WTC11 (cell line): Measurements from ENCODE around the gene NAPSA. TPM values are rescaled to one million over a fixed set of nuclear protein-coding genes. Genes with fewer than 3 reads are reported as not detected.

Experiments used
- ATAC-seq: fragments of 200-7000 bp; cut with Tn5 transposase; 2 replicates; pipeline ENCODE4 v1.10.0; 2021; ENCODE audit warnings: mild to moderate bottlenecking, moderate library complexity
- CTCF ChIA-PET: fragments of 300-600 bp; sonication (Branson Sonifier 250); formaldehyde crosslinking; loops from one replicate; lab custom pipeline; 2021; ENCODE audit warnings: antibody characterized with exemption; lab: Charles Lee
- POLR2A ChIA-PET: fragments of 350-600 bp; sonication (Branson Sonifier 250); formaldehyde crosslinking; loops from one replicate; lab custom pipeline; 2021; ENCODE audit warnings: antibody characterized with exemption; lab: Charles Lee
- DNase-seq: peaks from one replicate; pipeline ENCODE4 v3.0.0; 2021; ENCODE audit warnings: low spot score
- H3K27ac Mint-ChIP-seq: 2 replicates; pipeline ENCODE4 v1.8.0; 2021; ENCODE audit warnings: mixed read lengths
- H3K27me3 Mint-ChIP-seq: 2 replicates; pipeline ENCODE4 v1.8.0; 2021; ENCODE audit warnings: low read depth, mild to moderate bottlenecking, moderate library complexity, mixed read lengths
- H3K36me3 Mint-ChIP-seq: 2 replicates; pipeline ENCODE4 v1.8.0; 2021; ENCODE audit warnings: mixed read lengths
- H3K4me1 Mint-ChIP-seq: 2 replicates; pipeline ENCODE4 v1.8.0; 2022; ENCODE audit warnings: mixed read lengths
- H3K4me3 Mint-ChIP-seq: 2 replicates; pipeline ENCODE4 v1.8.0; 2021; ENCODE audit warnings: mild to moderate bottlenecking, moderate library complexity, mixed read lengths
- H3K9me3 Mint-ChIP-seq: 2 replicates; pipeline ENCODE4 v1.8.0; 2021; ENCODE audit warnings: mixed read lengths
- ATF1 ChIP-seq: sonication (generic); formaldehyde crosslinking; IDR thresholded peaks from 2 replicates; pipeline ENCODE4 v1.8.1; 2023; ENCODE audit warnings: mild to moderate bottlenecking, moderate library complexity, missing genetic modification reagents
- ATF2 ChIP-seq: sonication (generic); formaldehyde crosslinking; IDR thresholded peaks from 2 replicates; pipeline ENCODE4 v1.8.1; 2022; ENCODE audit warnings: low read depth, missing genetic modification reagents, borderline replicate concordance
- CTCF ChIP-seq: fragments of 200-600 bp; IDR thresholded peaks from 2 replicates; pipeline ENCODE4 v1.8.0; 2022; ENCODE audit warnings: antibody characterized with exemption
- E2F4 ChIP-seq: sonication (generic); formaldehyde crosslinking; IDR thresholded peaks from 2 replicates; pipeline ENCODE4 v1.8.1; 2022; ENCODE audit warnings: low read depth, mild to moderate bottlenecking, moderate library complexity, missing genetic modification reagents, borderline replicate concordance
- ERG ChIP-seq: fragments of 250-450 bp; sonication (Bioruptor Pico); IDR thresholded peaks from 2 replicates; pipeline ENCODE4 v1.8.0; 2021; ENCODE audit warnings: mild to moderate bottlenecking
- ESRRA ChIP-seq: sonication (generic); formaldehyde crosslinking; IDR thresholded peaks from 2 replicates; pipeline ENCODE4 v1.8.1; 2022; ENCODE audit warnings: mild to moderate bottlenecking, missing genetic modification reagents, borderline replicate concordance
- GTF2I ChIP-seq: fragments of 250-450 bp; sonication (Bioruptor Pico); conservative IDR thresholded peaks from 2 replicates; pipeline ENCODE4 v1.4.0; 2021; ENCODE audit warnings: mild to moderate bottlenecking
- HMGA2 ChIP-seq: fragments of 250-450 bp; sonication (Bioruptor Pico); IDR thresholded peaks from 2 replicates; pipeline ENCODE4 v1.4.0; 2021; ENCODE audit warnings: mild to moderate bottlenecking, moderate library complexity
- JAZF1 ChIP-seq: fragments of 250-450 bp; sonication (Bioruptor Pico); IDR thresholded peaks from 2 replicates; pipeline ENCODE4 v1.9.0; 2021; ENCODE audit warnings: moderate library complexity, mild to moderate bottlenecking, inconsistent platforms
- MLX ChIP-seq: sonication (generic); formaldehyde crosslinking; IDR thresholded peaks from 2 replicates; pipeline ENCODE4 v1.8.1; 2023; ENCODE audit warnings: mild to moderate bottlenecking, missing genetic modification reagents, moderate library complexity
- NFE2L1 ChIP-seq: sonication (generic); formaldehyde crosslinking; IDR thresholded peaks from 2 replicates; pipeline ENCODE4 v1.8.1; 2023; ENCODE audit warnings: missing genetic modification reagents
- NR1H2 ChIP-seq: sonication (generic); formaldehyde crosslinking; IDR thresholded peaks from 2 replicates; pipeline ENCODE4 v1.9.0; 2021; ENCODE audit warnings: mild to moderate bottlenecking, moderate library complexity, missing genetic modification reagents
- TCF7 ChIP-seq: sonication (generic); formaldehyde crosslinking; IDR thresholded peaks from 2 replicates; pipeline ENCODE4 v1.8.0; 2022; ENCODE audit warnings: mild to moderate bottlenecking, low read depth, missing genetic modification reagents, moderate library complexity
- TP53 ChIP-seq: sonication (generic); formaldehyde crosslinking; IDR thresholded peaks from 2 replicates; pipeline ENCODE4 v1.8.1; 2023; ENCODE audit warnings: mild to moderate bottlenecking, missing genetic modification reagents
- ZNF263 ChIP-seq: sonication (generic); formaldehyde crosslinking; IDR thresholded peaks from 2 replicates; pipeline ENCODE4 v1.8.1; 2022; ENCODE audit warnings: low read depth, mild to moderate bottlenecking, moderate library complexity, missing genetic modification reagents
- ZNF396 ChIP-seq: fragments of 250-450 bp; sonication (Bioruptor Pico); IDR thresholded peaks from 2 replicates; pipeline ENCODE4 v1.8.0; 2021; ENCODE audit warnings: mild to moderate bottlenecking, moderate library complexity, borderline replicate concordance
- ZNF425 ChIP-seq: fragments of 250-450 bp; sonication (Bioruptor Pico); conservative IDR thresholded peaks from 2 replicates; pipeline ENCODE4 v1.9.0; 2021; ENCODE audit warnings: mild to moderate bottlenecking
- ZNF512 ChIP-seq: sonication (generic); formaldehyde crosslinking; IDR thresholded peaks from 2 replicates; pipeline ENCODE4 v1.8.1; 2022; ENCODE audit warnings: missing genetic modification reagents, borderline replicate concordance
- ZSCAN18 ChIP-seq: fragments of 250-450 bp; sonication (Bioruptor Pico); IDR thresholded peaks from 2 replicates; pipeline ENCODE4 v2.1.2; 2022; ENCODE audit warnings: mild to moderate bottlenecking, moderate library complexity
- total RNA-seq: library from RNA; stranded (reverse); gene quantifications from 3 replicates; pipeline ENCODE4 v1.2.3, GENCODE V29; 2021

Gene NAPSA
- total RNA-seq, 1 experiment from 2014 or later = 2.7 TPM

GRCh38 chr19:50384685-50385535 is 19.5 kb upstream of the NAPSA start:
- H3K4me1 Mint-ChIP-seq = peaks cover 21% of the 10 kb centered on the region
- no peak for DNase-seq
- H3K9me3 Mint-ChIP-seq = no peaks in the 10 kb centered on the region
- H3K27me3 Mint-ChIP-seq = no peaks in the 10 kb centered on the region
- no peak for ATAC-seq
- H3K36me3 Mint-ChIP-seq = peaks cover 30% of the 10 kb centered on the region
- TF ChIP-seq MLX = no peak
- no peak for TF ChIP-seq TCF7
- no peak for TF ChIP-seq NFE2L1
- H3K27ac Mint-ChIP-seq = peak overlapping the region; percentile 13
- ChIA-PET POLR2A (interaction anchor here (0.6 to 2.0 kb wide), 9 partner anchors 8 to 81 kb away, joined by 3 to 5 read pairs (median 4); partner anchors contain the start of gene NR1H2), CTCF (interaction anchor here (0.5 to 2.3 kb wide), 14 partner anchors 16 to 172 kb away, joined by 3 to 17 read pairs (median 4); no protein-coding TSS in a partner anchor)
- H3K4me3 Mint-ChIP-seq = peak overlapping the region; percentile 92

- CTCF ChIA-PET = interaction anchor here (0.5 to 2.3 kb wide), 15 partner anchors 13 to 173 kb away, joined by 3 to 17 read pairs (median 3); no protein-coding TSS in a partner anchor
- ATAC-seq = peak; percentile 90
- Mint-ChIP-seq H3K4me1 (peaks cover 21% of the 10 kb centered on the region), H3K27me3 (no peaks in the 10 kb centered on the region), H3K36me3 (peaks cover 38% of the 10 kb centered on the region), H3K9me3 (no peaks in the 10 kb centered on the region), H3K27ac (peak within 1 kb of the TSS; percentile 91), H3K4me3 (peak within 1 kb of the TSS; percentile 92)
- POLR2A ChIA-PET = interaction anchor here (0.7 to 2.0 kb wide), 10 partner anchors 8 to 412 kb away, joined by 3 to 5 read pairs (median 4); partner anchors contain the start of gene NR1H2
- DNase-seq = peak; percentile 99
- peak; percentile 86; the same call in 1 of the 2 replicates for TF ChIP-seq E2F4
- TF ChIP-seq JAZF1 (CRISPR knock-in tag) = no peak
- no peak for TF ChIP-seq ZNF512 (CRISPR knock-in tag)
- TF ChIP-seq ERG = peak; percentile 21; the same call in 1 of the 2 replicates
- no peak for TF ChIP-seq HMGA2
- TF ChIP-seq TP53 (CRISPR knock-in tag) = no peak
- no peak for TF ChIP-seq NR1H2 (CRISPR knock-in tag)
- TF ChIP-seq GTF2I (CRISPR knock-in tag) = no peak
- TF ChIP-seq ZNF396 (CRISPR knock-in tag) = no peak
- TF ChIP-seq ZNF263 = no peak
- TF ChIP-seq CTCF = no peak
- TF ChIP-seq ZSCAN18 = no peak
- 0 out of 2 replicates have a peak, but pooled peaks have one; percentile 36 for TF ChIP-seq ATF1
- TF ChIP-seq ZNF425 (CRISPR knock-in tag) = no peak; the same call in 1 of the 2 replicates
- no peak for TF ChIP-seq ESRRA
- no peak for TF ChIP-seq ATF2
Measured at GRCh38 chr19:50383852-50384684, 18.6 kb upstream of the NAPSA start, which contains the start of gene POLD1. POLD1 (plus strand) TSS chr19:50384347; CDS start chr19:50398852, 14,505 bp downstream.
